SK-N-MC (cell line): ENCODE data around the gene CLCN7.

ENCODE experiments used
- EZH2 ChIP-seq: fragments of 200-600 bp; sonication (generic); IDR thresholded peaks from one replicate; pipeline ENCODE4 v1.6.1; 2017; ENCODE audit warnings: antibody characterized with exemption
- FOXP2 ChIP-seq: optimal IDR thresholded peaks from 2 replicates; pipeline ENCODE3; 2011; ENCODE audit warnings: mild to moderate bottlenecking, moderate library complexity; ENCODE audit not compliant: insufficient read depth; ENCODE audit errors: extremely low read length, control extremely low read depth
- POLR2AphosphoS5 ChIP-seq: IDR thresholded peaks from 2 replicates; pipeline ENCODE4 v1.6.1; 2012; ENCODE audit warnings: mild to moderate bottlenecking, low read depth, low read length, borderline replicate concordance

GRCh38 chr16:1492923-1493745, 18.3 kb upstream of the CLCN7 start, which contains the start of gene TELO2:
- TF ChIP-seq EZH2 (no peak), POLR2AphosphoS5 (peak; percentile 77; the same call in 1 of the 2 replicates), FOXP2 (no peak)
